IgD-negative memory B cell (primary cell): ENCODE measurements around the gene ADGB. TPM values are rescaled to one million over a fixed set of nuclear protein-coding genes. Genes with fewer than 3 reads are reported as not detected.

Experiments used
- polyA plus RNA-seq: library from polyadenylated mRNA; unstranded; fragments of 300-500 nt; fragmentation: Illumina TruSeq; gene quantifications from one replicate; pipeline ENCODE4 v1.2.3, GENCODE V29; 2021

ADGB gene
- polyA plus RNA-seq, 1 donor from 2014 or later: not detected

Other genes starting within 250 kb of the ADGB start
- 0.68 TPM for gene RAB32, start 55.1 kb upstream of the ADGB start, polyA plus RNA-seq